Measurements from ENCODE around the gene XKR7. TPM values are rescaled to one million over a fixed set of nuclear protein-coding genes. Genes with fewer than 3 reads are reported as not detected.

The XKR7 gene
- total RNA-seq, 2 donors from 2014 or later, result 0.26 to 0.33 TPM

DNA sequence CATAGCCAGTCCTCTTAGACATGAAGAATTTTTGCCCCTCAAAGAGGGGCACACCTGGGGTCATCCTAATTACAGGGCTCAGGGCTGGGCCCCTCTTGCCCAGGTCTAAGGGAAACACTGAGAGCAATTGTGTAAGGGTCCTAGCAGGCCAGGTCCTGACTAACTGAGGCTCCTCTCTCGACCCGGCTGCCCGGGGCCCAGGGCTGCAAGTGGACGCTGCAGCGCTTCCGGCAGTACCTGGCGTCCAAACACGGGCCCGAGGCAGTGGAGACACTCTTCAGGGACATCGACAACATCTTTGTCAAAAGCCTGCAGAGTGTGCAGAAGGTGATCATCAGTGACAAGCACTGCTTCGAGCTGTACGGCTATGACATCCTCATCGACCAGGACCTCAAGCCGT is 33.5 kb upstream of the XKR7 start:
- no peaks in the 10 kb centered on the region for H3K9me3 ChIP-seq
- no peak overlapping the region for H3K27ac ChIP-seq
- TF ChIP-seq, protein P1, sequence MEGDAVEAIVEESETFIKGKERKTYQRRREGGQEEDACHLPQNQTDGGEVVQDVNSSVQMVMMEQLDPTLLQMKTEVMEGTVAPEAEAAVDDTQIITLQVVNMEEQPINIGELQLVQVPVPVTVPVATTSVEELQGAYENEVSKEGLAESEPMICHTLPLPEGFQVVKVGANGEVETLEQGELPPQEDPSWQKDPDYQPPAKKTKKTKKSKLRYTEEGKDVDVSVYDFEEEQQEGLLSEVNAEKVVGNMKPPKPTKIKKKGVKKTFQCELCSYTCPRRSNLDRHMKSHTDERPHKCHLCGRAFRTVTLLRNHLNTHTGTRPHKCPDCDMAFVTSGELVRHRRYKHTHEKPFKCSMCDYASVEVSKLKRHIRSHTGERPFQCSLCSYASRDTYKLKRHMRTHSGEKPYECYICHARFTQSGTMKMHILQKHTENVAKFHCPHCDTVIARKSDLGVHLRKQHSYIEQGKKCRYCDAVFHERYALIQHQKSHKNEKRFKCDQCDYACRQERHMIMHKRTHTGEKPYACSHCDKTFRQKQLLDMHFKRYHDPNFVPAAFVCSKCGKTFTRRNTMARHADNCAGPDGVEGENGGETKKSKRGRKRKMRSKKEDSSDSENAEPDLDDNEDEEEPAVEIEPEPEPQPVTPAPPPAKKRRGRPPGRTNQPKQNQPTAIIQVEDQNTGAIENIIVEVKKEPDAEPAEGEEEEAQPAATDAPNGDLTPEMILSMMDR (IDR thresholded peaks at IDR 0.05), result no peak
- no peak for TF ChIP-seq POLR2A (IDR thresholded peaks at IDR 0.05)
- intact Hi-C loops (cut with DNase I), result no loop called here
- 67 to 74% methylated on average over 12 of the region's 14 CpGs for WGBS, 2 donors
- no peak overlapping the region for H3K4me3 ChIP-seq
- H3K36me3 ChIP-seq (replicated peaks in 1 of 2; ENCODE audit: insufficient read depth in 1 of 2, low read depth in 2 of 2), result no peaks in the 10 kb centered on the region
- DNase-seq (no peak), ATAC-seq (no peak)
- H3K4me1 ChIP-seq, result no peaks in the 10 kb centered on the region
- no peaks in the 10 kb centered on the region for H3K27me3 ChIP-seq

- Histone ChIP-seq H3K27ac (no peak overlapping the region), H3K9me3 (no peaks in the 10 kb centered on the region), H3K27me3 (no peaks in the 10 kb centered on the region), H3K4me1 (no peaks in the 10 kb centered on the region), H3K4me3 (no peak overlapping the region), H3K36me3 (replicated peaks in 1 of 2; ENCODE audit: insufficient read depth in 1 of 2, low read depth in 2 of 2) (no peaks in the 10 kb centered on the region)
- intact Hi-C loops (cut with DNase I), result no loop called here
- 56 to 57% methylated on average over 7 to 8 of the region's 8 CpGs for WGBS, 2 donors
- TF ChIP-seq, protein P1 (IDR thresholded peaks at IDR 0.05), result no peak
- TF ChIP-seq POLR2A (IDR thresholded peaks at IDR 0.05), result no peak
- DNase-seq (no peak), ATAC-seq (no peak)
Observed at GRCh38 chr20:31934968-31935764, 32.8 kb upstream of the XKR7 start.

DNA sequence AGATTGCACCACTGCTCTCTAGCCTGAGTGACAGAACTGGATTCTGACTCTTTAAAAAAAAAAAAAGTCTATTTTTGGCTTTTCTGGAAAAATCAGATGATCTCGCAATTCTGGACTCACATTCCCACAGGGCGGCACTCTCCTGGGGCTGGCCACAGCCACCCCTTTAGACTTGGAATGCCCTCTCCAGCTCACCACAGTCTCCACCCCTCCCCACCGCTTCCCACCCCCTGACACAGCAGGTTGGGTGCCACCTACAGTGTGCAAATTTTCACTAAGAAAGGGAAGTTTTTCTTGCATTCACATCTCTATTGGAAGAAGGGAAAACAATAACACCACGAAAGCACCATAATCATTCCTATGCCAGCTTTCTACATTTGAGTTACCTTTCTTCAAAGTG is 31.5 kb upstream of the XKR7 start:
- Histone ChIP-seq H3K36me3 (replicated peaks in 1 of 2; ENCODE audit: insufficient read depth in 1 of 2, low read depth in 2 of 2) (no peaks in the 10 kb centered on the region), H3K27me3 (no peaks in the 10 kb centered on the region), H3K27ac (no peak overlapping the region), H3K9me3 (no peaks in the 10 kb centered on the region), H3K4me1 (no peaks in the 10 kb centered on the region), H3K4me3 (no peak overlapping the region)
- ATAC-seq (no peak), DNase-seq (no peak)
- TF ChIP-seq, protein P1 (IDR thresholded peaks at IDR 0.05), result no peak
- TF ChIP-seq POLR2A (IDR thresholded peaks at IDR 0.05), result no peak
- WGBS, 2 donors, result 64 to 82% methylated on average over 4 of the region's 4 CpGs
- intact Hi-C loops (cut with DNase I), result no loop called here

GRCh38 chr20:31937820-31938219 is 30.1 kb upstream of the XKR7 start:
- H3K27ac ChIP-seq, result no peak overlapping the region
- no peaks in the 10 kb centered on the region for H3K9me3 ChIP-seq
- H3K27me3 ChIP-seq, result no peaks in the 10 kb centered on the region
- H3K36me3 ChIP-seq (replicated peaks in 1 of 2; ENCODE audit: insufficient read depth in 1 of 2, low read depth in 2 of 2), result no peaks in the 10 kb centered on the region
- DNase-seq (no peak), ATAC-seq (no peak)
- TF ChIP-seq, protein P1 (IDR thresholded peaks at IDR 0.05), result no peak
- no peak for TF ChIP-seq POLR2A (IDR thresholded peaks at IDR 0.05)
- intact Hi-C loops (cut with DNase I), result no loop called here
- WGBS, 2 donors, result 17 to 47% methylated on average over 1 of the region's 1 CpG
- H3K4me3 ChIP-seq, result no peak overlapping the region
- peaks cover 7% of the 10 kb centered on the region for H3K4me1 ChIP-seq

- Histone ChIP-seq H3K9me3 (no peaks in the 10 kb centered on the region), H3K36me3 (replicated peaks in 1 of 2; ENCODE audit: insufficient read depth in 1 of 2, low read depth in 2 of 2) (no peaks in the 10 kb centered on the region), H3K27ac (no peak overlapping the region), H3K4me1 (peaks cover 19% of the 10 kb centered on the region), H3K4me3 (no peak overlapping the region), H3K27me3 (no peaks in the 10 kb centered on the region)
- intact Hi-C loops (cut with DNase I), result no loop called here
- WGBS, 2 donors, result 85 to 91% methylated on average over 2 of the region's 2 CpGs
- DNase-seq (no peak), ATAC-seq (no peak)
- TF ChIP-seq, protein P1 (IDR thresholded peaks at IDR 0.05), result no peak
- no peak for TF ChIP-seq POLR2A (IDR thresholded peaks at IDR 0.05)
Observed at GRCh38 chr20:31939661-31940060, 28.3 kb upstream of the XKR7 start.
